HepG2 (cell line): ENCODE measurements around the gene PTPN3. TPM values are rescaled to one million over a fixed set of nuclear protein-coding genes. Genes with fewer than 3 reads are reported as not detected.
A peak's percentile ranks its signal among the peaks of the same experiment; 100 is the strongest.

ENCODE experiments used
- CEBPG ChIP-seq: IDR thresholded peaks from 2 replicates; pipeline ENCODE4 v1.6.1; 2016
- CHCHD3 ChIP-seq: sonication (generic); formaldehyde crosslinking; IDR thresholded peaks from 2 replicates; pipeline ENCODE4 v1.8.0; 2022; ENCODE audit warnings: mild to moderate bottlenecking, missing genetic modification reagents, moderate library complexity
- EHMT2 ChIP-seq: fragments of 200-600 bp; sonication (generic); IDR thresholded peaks from 2 replicates; pipeline ENCODE4 v1.7.0; 2017; ENCODE audit warnings: antibody characterized with exemption, low read depth, low read length, borderline replicate concordance
- FOXK1 ChIP-seq: sonication (generic); formaldehyde crosslinking; IDR thresholded peaks from 2 replicates; pipeline ENCODE4 v1.4.0; 2020; ENCODE audit warnings: low read depth, missing genetic modification reagents, borderline replicate concordance
- HCFC1 ChIP-seq: fragments of 150-350 bp; IDR thresholded peaks from 2 replicates; pipeline ENCODE4 v1.6.1; 2014; ENCODE audit warnings: low read depth, low read length
- MLXIP ChIP-seq: sonication (generic); formaldehyde crosslinking; IDR thresholded peaks from 2 replicates; pipeline ENCODE4 v1.9.0; 2021; ENCODE audit warnings: missing genetic modification reagents, borderline replicate concordance
- MXD1 ChIP-seq: sonication (generic); formaldehyde crosslinking; IDR thresholded peaks from 2 replicates; pipeline ENCODE4 v1.4.0; 2020; ENCODE audit warnings: mild to moderate bottlenecking, missing genetic modification reagents
- MZF1 ChIP-seq: sonication (generic); formaldehyde crosslinking; IDR thresholded peaks from 2 replicates; pipeline ENCODE4 v1.8.1; 2023; ENCODE audit warnings: mild to moderate bottlenecking, missing genetic modification reagents, borderline replicate concordance
- NFKBIZ ChIP-seq: IDR thresholded peaks from 2 replicates; pipeline ENCODE4 v1.6.1; 2018; ENCODE audit warnings: missing genetic modification reagents, missing compliant biosample characterization
- PTBP1 ChIP-seq: fragments of 200-400 bp; formaldehyde crosslinking; IDR thresholded peaks from 2 replicates; pipeline ENCODE4 v1.6.1; 2018; ENCODE audit warnings: low read length, low read depth; ENCODE audit not compliant: poor library complexity, severe bottlenecking
- ZBTB7A ChIP-seq: sonication (generic); formaldehyde crosslinking; IDR thresholded peaks from 2 replicates; pipeline ENCODE4 v1.8.0; 2022; ENCODE audit warnings: mild to moderate bottlenecking, missing genetic modification reagents
- ZNF12 ChIP-seq: sonication (generic); formaldehyde crosslinking; IDR thresholded peaks from 2 replicates; pipeline ENCODE4 v1.5.0; 2020; ENCODE audit warnings: missing genetic modification reagents
- ZNF256 ChIP-seq: sonication (generic); formaldehyde crosslinking; conservative IDR thresholded peaks from 2 replicates; pipeline ENCODE4 v1.4.0; 2020; ENCODE audit warnings: missing genetic modification reagents
- ZNF644 ChIP-seq: IDR thresholded peaks from 2 replicates; pipeline ENCODE4 v1.6.1; 2016; ENCODE audit warnings: low read depth
- ZNF704 ChIP-seq: sonication (generic); formaldehyde crosslinking; IDR thresholded peaks from 2 replicates; pipeline ENCODE4 v1.8.1; 2023; ENCODE audit warnings: mild to moderate bottlenecking, inconsistent platforms, moderate library complexity, missing genetic modification reagents, borderline replicate concordance
- ZNF724P ChIP-seq: sonication (generic); formaldehyde crosslinking; IDR thresholded peaks from 2 replicates; pipeline ENCODE4 v1.8.0; 2022; ENCODE audit warnings: missing genetic modification reagents, borderline replicate concordance
- ZSCAN29 ChIP-seq: sonication (generic); formaldehyde crosslinking; conservative IDR thresholded peaks from 2 replicates; pipeline ENCODE4 v1.4.0; 2020; ENCODE audit warnings: mild to moderate bottlenecking, missing genetic modification reagents
- ZSCAN9 ChIP-seq: IDR thresholded peaks from 2 replicates; pipeline ENCODE4 v1.6.1; 2016; ENCODE audit warnings: borderline replicate concordance
- polyA plus RNA-seq, 8 experiments: library from polyadenylated mRNA; depleted of rRNA in 3 of 8; stranded (reverse) in 7 of 8; unstranded in 1 of 8; fragments of >200 nt; fragmentation: Illumina TruSeq in 4 of 8; extraction: Trizol in 4 of 8; gene quantifications; 2 replicates each; pipeline versions ENCODE4 v1.2.1 to v1.2.3, GENCODE V29; 2011 to 2016; ENCODE audit warnings: low read depth in 4 of 8, missing spikeins in 1 of 8, mixed read lengths in 1 of 8; ENCODE audit not compliant: insufficient read depth in 1 of 8
- total RNA-seq, 5 experiments: library from RNA; depleted of rRNA; stranded (reverse); fragments of >200 nt; fragmentation: Illumina TruSeq; extraction: Trizol; gene quantifications; 2 replicates each; pipeline ENCODE4 v1.2.3, GENCODE V29; 2016; ENCODE audit warnings: low read depth in 1 of 5
- TF ChIP-seq, protein P1 (sequence below): IDR thresholded peaks from 2 replicates; pipeline ENCODE4 v1.6.1; 2016; ENCODE audit warnings: low read depth, control low read depth
- TF ChIP-seq, protein P2 (sequence below): IDR thresholded peaks from 2 replicates; pipeline ENCODE4 v1.6.1; 2016
- TF ChIP-seq, protein P3 (sequence below): sonication (generic); formaldehyde crosslinking; IDR thresholded peaks from 2 replicates; pipeline ENCODE4 v1.4.0; 2020; ENCODE audit warnings: missing genetic modification reagents, mild to moderate bottlenecking, borderline replicate concordance

Gene PTPN3
- total and polyA plus RNA-seq, 2 of the 13 experiments (the other 11 are each of a cell fraction or from before 2014, with no cell fraction given): 5.6 to 20.5 TPM

DNA sequence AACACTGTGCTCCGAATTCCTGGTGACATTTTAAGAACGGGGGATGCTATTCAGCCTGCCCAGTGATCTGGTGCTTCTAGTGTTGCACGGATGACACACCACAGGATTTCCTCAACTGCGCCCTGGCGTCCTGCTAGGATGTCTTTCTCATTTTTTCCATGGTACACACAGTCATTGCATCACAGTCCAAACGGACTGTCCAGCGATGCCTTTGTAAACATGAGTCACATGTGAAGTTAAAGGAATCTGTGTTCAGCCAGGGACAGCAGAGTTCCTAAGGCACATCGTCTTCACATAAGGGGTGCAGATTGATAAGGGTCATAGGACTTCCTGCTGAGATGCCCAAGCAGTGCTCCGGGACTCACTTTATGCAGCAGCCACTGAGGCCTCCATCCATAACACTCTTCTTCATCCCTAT lies 9.3 kb upstream of the PTPN3 start (continued):
- TF ChIP-seq ZNF12 (CRISPR knock-in tag) (peak; percentile 88; the same call in 1 of the 2 replicates), ZNF704 (CRISPR knock-in tag) (no peak), PTBP1 (no peak), ZNF724P (CRISPR knock-in tag) (peak; percentile 83; the same call in 1 of the 2 replicates), HCFC1 (no peak), MLXIP (no peak), ZNF256 (no peak), CHCHD3 (CRISPR knock-in tag) (no peak), ZSCAN9 (CRISPR knock-in tag) (peak; percentile 86; the same call in 1 of the 2 replicates), EHMT2 (no peak), MZF1 (CRISPR knock-in tag) (no peak), FOXK1 (CRISPR knock-in tag) (peak; percentile 99), CEBPG (CRISPR knock-in tag) (peak; percentile 99), ZNF644 (CRISPR knock-in tag) (peak; percentile 95), ZBTB7A (no peak), NFKBIZ (CRISPR knock-in tag) (peak; percentile 77; the same call in 1 of the 2 replicates), MXD1 (CRISPR knock-in tag) (no peak), ZSCAN29 (CRISPR knock-in tag) (0 out of 2 replicates have a peak, but pooled peaks have one; percentile 33)
- TF ChIP-seq, protein P1, sequence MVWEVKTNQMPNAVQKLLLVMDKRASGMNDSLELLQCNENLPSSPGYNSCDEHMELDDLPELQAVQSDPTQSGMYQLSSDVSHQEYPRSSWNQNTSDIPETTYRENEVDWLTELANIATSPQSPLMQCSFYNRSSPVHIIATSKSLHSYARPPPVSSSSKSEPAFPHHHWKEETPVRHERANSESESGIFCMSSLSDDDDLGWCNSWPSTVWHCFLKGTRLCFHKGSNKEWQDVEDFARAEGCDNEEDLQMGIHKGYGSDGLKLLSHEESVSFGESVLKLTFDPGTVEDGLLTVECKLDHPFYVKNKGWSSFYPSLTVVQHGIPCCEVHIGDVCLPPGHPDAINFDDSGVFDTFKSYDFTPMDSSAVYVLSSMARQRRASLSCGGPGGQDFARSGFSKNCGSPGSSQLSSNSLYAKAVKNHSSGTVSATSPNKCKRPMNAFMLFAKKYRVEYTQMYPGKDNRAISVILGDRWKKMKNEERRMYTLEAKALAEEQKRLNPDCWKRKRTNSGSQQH: peak; percentile 76; the same call in 1 of the 2 replicates
- TF ChIP-seq, protein P2, sequence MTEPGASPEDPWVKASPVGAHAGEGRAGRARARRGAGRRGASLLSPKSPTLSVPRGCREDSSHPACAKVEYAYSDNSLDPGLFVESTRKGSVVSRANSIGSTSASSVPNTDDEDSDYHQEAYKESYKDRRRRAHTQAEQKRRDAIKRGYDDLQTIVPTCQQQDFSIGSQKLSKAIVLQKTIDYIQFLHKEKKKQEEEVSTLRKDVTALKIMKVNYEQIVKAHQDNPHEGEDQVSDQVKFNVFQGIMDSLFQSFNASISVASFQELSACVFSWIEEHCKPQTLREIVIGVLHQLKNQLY (CRISPR knock-in tag): peak; percentile 92
- TF ChIP-seq, protein P3, sequence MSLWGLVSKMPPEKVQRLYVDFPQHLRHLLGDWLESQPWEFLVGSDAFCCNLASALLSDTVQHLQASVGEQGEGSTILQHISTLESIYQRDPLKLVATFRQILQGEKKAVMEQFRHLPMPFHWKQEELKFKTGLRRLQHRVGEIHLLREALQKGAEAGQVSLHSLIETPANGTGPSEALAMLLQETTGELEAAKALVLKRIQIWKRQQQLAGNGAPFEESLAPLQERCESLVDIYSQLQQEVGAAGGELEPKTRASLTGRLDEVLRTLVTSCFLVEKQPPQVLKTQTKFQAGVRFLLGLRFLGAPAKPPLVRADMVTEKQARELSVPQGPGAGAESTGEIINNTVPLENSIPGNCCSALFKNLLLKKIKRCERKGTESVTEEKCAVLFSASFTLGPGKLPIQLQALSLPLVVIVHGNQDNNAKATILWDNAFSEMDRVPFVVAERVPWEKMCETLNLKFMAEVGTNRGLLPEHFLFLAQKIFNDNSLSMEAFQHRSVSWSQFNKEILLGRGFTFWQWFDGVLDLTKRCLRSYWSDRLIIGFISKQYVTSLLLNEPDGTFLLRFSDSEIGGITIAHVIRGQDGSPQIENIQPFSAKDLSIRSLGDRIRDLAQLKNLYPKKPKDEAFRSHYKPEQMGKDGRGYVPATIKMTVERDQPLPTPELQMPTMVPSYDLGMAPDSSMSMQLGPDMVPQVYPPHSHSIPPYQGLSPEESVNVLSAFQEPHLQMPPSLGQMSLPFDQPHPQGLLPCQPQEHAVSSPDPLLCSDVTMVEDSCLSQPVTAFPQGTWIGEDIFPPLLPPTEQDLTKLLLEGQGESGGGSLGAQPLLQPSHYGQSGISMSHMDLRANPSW (CRISPR knock-in tag): no peak
